Spleen (tissue), 11 donors: ENCODE data around the gene MECP2. TPM values are rescaled to one million over a fixed set of nuclear protein-coding genes. Genes with fewer than 3 reads are reported as not detected.

ENCODE experiments used
- DNase-seq: peaks from one replicate; pipeline ENCODE4 v3.0.0-alpha.2; 2020
- H3K27ac ChIP-seq, 8 donors: fragments of 200-600 bp; sonication (generic) in 7 of 8; 1 replicate in 4 of 8; 2 replicates in 4 of 8; pipeline versions ENCODE4 v1.5.0 to v1.8.0; 2016 to 2021; ENCODE audit warnings: inconsistent platforms in 4 of 8, mild to moderate bottlenecking in 4 of 8, moderate library complexity in 1 of 8
- H3K27me3 ChIP-seq, 7 donors: fragments of 200-600 bp; sonication (generic) in 6 of 7; replicated peaks in 1 of 7; 1 replicate in 4 of 7; 2 replicates in 3 of 7; pipeline versions ENCODE4 v1.5.0 to v1.8.0; 2016 to 2021; ENCODE audit warnings: inconsistent platforms in 3 of 7, mild to moderate bottlenecking in 1 of 7
- H3K36me3 ChIP-seq, 6 donors: fragments of 200-600 bp; sonication (generic) in 5 of 6; 1 replicate in 4 of 6; 2 replicates in 2 of 6; pipeline versions ENCODE4 v1.5.0 to v1.8.0; 2016 to 2021; ENCODE audit warnings: inconsistent platforms in 2 of 6
- H3K4me1 ChIP-seq, 6 donors: fragments of 200-600 bp; sonication (generic) in 5 of 6; 1 replicate in 3 of 6; 2 replicates in 3 of 6; pipeline versions ENCODE4 v1.5.0 to v1.8.0; 2016 to 2021; ENCODE audit warnings: inconsistent platforms in 3 of 6
- H3K4me3 ChIP-seq, 8 donors: fragments of 200-600 bp; sonication (generic) in 7 of 8; 1 replicate in 4 of 8; 2 replicates in 4 of 8; pipeline versions ENCODE4 v1.5.0 to v1.8.0; 2016 to 2021; ENCODE audit warnings: inconsistent platforms in 4 of 8, mild to moderate bottlenecking in 4 of 8, moderate library complexity in 2 of 8
- H3K9me3 ChIP-seq, 8 donors: fragments of 200-600 bp; sonication (generic) in 7 of 8; 1 replicate in 4 of 8; 2 replicates in 4 of 8; pipeline versions ENCODE4 v1.5.0 to v1.8.0; 2016 to 2021; ENCODE audit warnings: inconsistent platforms in 4 of 8
- POLR2A ChIP-seq, 3 donors: fragments of 450-650 bp; IDR thresholded peaks; one replicate each; pipeline ENCODE4 v1.5.1; 2017; ENCODE audit warnings: antibody characterized with exemption in 3 of 3, mild to moderate bottlenecking in 1 of 3
- POLR2AphosphoS5 ChIP-seq, 3 donors: sonication (generic); formaldehyde crosslinking; IDR thresholded peaks; one replicate each; pipeline ENCODE4 v1.5.1; 2017; ENCODE audit warnings: antibody characterized with exemption in 3 of 3
- WGBS, 5 donors: extraction: QIAGEN DNeasy Blood & Tissue Kit in 3 of 5; methylation state at CpG; one replicate each; pipeline versions ENCODE4 v1.1.5 to v1.1.7; 2013 to 2018; 5-methylcytosine and 5-hydroxymethylcytosine counted together
- intact Hi-C: fragments of 100-400 bp; cut with DNase I; formaldehyde crosslinking; loops from one replicate; pipeline ENCODE4 v1.15.0; 2023; ENCODE audit warnings: low total_unique reads
- polyA plus RNA-seq, 3 donors: library from polyadenylated mRNA; stranded (reverse); fragments of 200-250 nt; gene quantifications; one replicate each; pipeline ENCODE4 v1.2.1, GENCODE V29; 2013
- total RNA-seq, 7 donors: library from RNA; depleted of rRNA in 3 of 7; stranded (reverse); fragments of >200 nt in 3 of 7; fragmentation: NEBNext Ultra II Directional in 4 of 7; extraction: Animal tissue kit (Norgen Biotek cat#: 25700) in 4 of 7; gene quantifications; one replicate each; pipeline versions ENCODE4 v1.1.0 to v1.2.1, GENCODE V29; 2016 to 2021
- TF ChIP-seq, protein P1 (sequence below), 11 experiments: fragments of 200-600 bp in 7 of 11; fragments of 450-650 bp in 4 of 11; sonication (generic) in 4 of 11; IDR thresholded peaks in 8 of 11; conservative IDR thresholded peaks in 3 of 11; 1 replicate in 7 of 11; 2 replicates in 4 of 11; pipeline versions ENCODE4 v1.4.0 to v1.8.0; 2016 to 2021; ENCODE audit warnings: antibody characterized with exemption in 11 of 11, inconsistent platforms in 4 of 11, mild to moderate bottlenecking in 1 of 11
- donor health status: healthy with polysubstance abuse.
- donor health status: DM: no; HTN: no; CAD: no; lungs with moderate emphysema.
- donor health status: DM: no; HTN: no; CAD: no.
- donor health status: Bipolar disorder and iron deficiency.
- donor health status: healthy.
- donor health status: DM: no; HTN: no; CAD: no.
- donor health status: DM: yes; HTN: yes; CAD: no.

Gene MECP2
- total and polyA plus RNA-seq, 10 donors, result 15.2 to 104 (median 71.5) TPM

- no peak for DNase-seq
- Histone ChIP-seq H3K4me1 (peaks cover 0 to 23% (median 5%) of the 10 kb centered on the region in 6 donors), H3K27ac (no peak overlapping the region), H3K9me3 (no peaks in the 10 kb centered on the region), H3K4me3 (no peak overlapping the region), H3K27me3 (peaks cover 0 to 4% (median 0%) of the 10 kb centered on the region in 7 donors), H3K36me3 (no peaks in the 10 kb centered on the region)
- TF ChIP-seq POLR2AphosphoS5 (IDR thresholded peaks at IDR 0.05), result no peak
- TF ChIP-seq, protein P1, sequence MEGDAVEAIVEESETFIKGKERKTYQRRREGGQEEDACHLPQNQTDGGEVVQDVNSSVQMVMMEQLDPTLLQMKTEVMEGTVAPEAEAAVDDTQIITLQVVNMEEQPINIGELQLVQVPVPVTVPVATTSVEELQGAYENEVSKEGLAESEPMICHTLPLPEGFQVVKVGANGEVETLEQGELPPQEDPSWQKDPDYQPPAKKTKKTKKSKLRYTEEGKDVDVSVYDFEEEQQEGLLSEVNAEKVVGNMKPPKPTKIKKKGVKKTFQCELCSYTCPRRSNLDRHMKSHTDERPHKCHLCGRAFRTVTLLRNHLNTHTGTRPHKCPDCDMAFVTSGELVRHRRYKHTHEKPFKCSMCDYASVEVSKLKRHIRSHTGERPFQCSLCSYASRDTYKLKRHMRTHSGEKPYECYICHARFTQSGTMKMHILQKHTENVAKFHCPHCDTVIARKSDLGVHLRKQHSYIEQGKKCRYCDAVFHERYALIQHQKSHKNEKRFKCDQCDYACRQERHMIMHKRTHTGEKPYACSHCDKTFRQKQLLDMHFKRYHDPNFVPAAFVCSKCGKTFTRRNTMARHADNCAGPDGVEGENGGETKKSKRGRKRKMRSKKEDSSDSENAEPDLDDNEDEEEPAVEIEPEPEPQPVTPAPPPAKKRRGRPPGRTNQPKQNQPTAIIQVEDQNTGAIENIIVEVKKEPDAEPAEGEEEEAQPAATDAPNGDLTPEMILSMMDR (IDR thresholded peaks at IDR 0.05 in 8 of 11, conservative IDR thresholded peaks at IDR 0.05 in 3 of 11), result no peak
- TF ChIP-seq POLR2A (IDR thresholded peaks at IDR 0.05), result no peak
- WGBS, 5 donors, result 94 to 99% (median 98%) methylated on average over 3 of the region's 3 CpGs
- intact Hi-C loops, result no loop called here
Observed at GRCh38 chrX:153991013-153991580, 106.4 kb downstream of the MECP2 start.

GRCh38 chrX:153989973-153990655, 107.4 kb downstream of the MECP2 start:
- Histone ChIP-seq H3K9me3 (no peaks in the 10 kb centered on the region), H3K4me3 (no peak overlapping the region), H3K27ac (no peak overlapping the region), H3K27me3 (peaks cover 0 to 4% (median 0%) of the 10 kb centered on the region in 7 donors), H3K36me3 (no peaks in the 10 kb centered on the region), H3K4me1 (peaks cover under 1 to 32% (median 13%) of the 10 kb centered on the region in 6 donors)
- 74 to 93% (median 84%) methylated on average over 3 to 14 of the region's 14 CpGs for WGBS, 5 donors
- TF ChIP-seq, protein P1 (IDR thresholded peaks at IDR 0.05 in 8 of 11, conservative IDR thresholded peaks at IDR 0.05 in 3 of 11), result no peak
- TF ChIP-seq POLR2A (IDR thresholded peaks at IDR 0.05) (no peak), POLR2AphosphoS5 (IDR thresholded peaks at IDR 0.05) (no peak)
- no peak for DNase-seq
- intact Hi-C loops, result no loop called here

GRCh38 chrX:153988493-153988892, 109.0 kb downstream of the MECP2 start:
- Histone ChIP-seq H3K36me3 (no peaks in the 10 kb centered on the region), H3K4me1 (peaks cover 5 to 48% (median 29%) of the 10 kb centered on the region in 6 donors), H3K9me3 (no peaks in the 10 kb centered on the region), H3K4me3 (no peak overlapping the region), H3K27ac (no peak overlapping the region), H3K27me3 (peaks cover 0 to 12% (median 0%) of the 10 kb centered on the region in 7 donors)
- TF ChIP-seq POLR2A (IDR thresholded peaks at IDR 0.05) (no peak), POLR2AphosphoS5 (IDR thresholded peaks at IDR 0.05) (no peak)
- TF ChIP-seq, protein P1 (IDR thresholded peaks at IDR 0.05 in 8 of 11, conservative IDR thresholded peaks at IDR 0.05 in 3 of 11), result no peak
- WGBS, 5 donors, result 77 to 87% (median 85%) methylated on average over 12 of the region's 12 CpGs
- intact Hi-C loops, result no loop called here
- DNase-seq, result no peak
